K562 (cell line): ENCODE results near the gene VPS33B. TPM values are rescaled to one million over a fixed set of nuclear protein-coding genes. Genes with fewer than 3 reads are reported as not detected.

ENCODE experiments used
- ATAC-seq: fragments of 200-7000 bp; cut with Tn5 transposase; 3 replicates; pipeline ENCODE4 v1.9.1; 2020; ENCODE audit warnings: moderate library complexity
- BruUV-seq: library from RNA; stranded (reverse); fragments of 400-500 nt; replicated peaks from 2 replicates; lab custom pipeline; 2021; lab: Mats Ljungman, UMichigan
- CTCF ChIA-PET: fragments of 300-600 bp; formaldehyde crosslinking; extraction: SDS; loops from one replicate; lab custom pipeline; 2021; ENCODE audit warnings: low intra/inter-chr PET ratio; lab: Yijun Ruan, JAX
- POLR2A ChIA-PET: fragments of 300-600, 350-650 bp; sonication (Branson Sonifier 250); formaldehyde crosslinking; extraction: SDS; loops from one replicate; lab custom pipeline; 2021; ENCODE audit warnings: antibody characterized with exemption, inconsistent platforms; lab: Yijun Ruan, JAX
- DNase-seq, 4 experiments: peaks; one replicate each; pipeline versions ENCODE4 v3.0.0 to v3.0.0-alpha.2; 2011 to 2018; ENCODE audit warnings: low spot score in 3 of 4, mixed read lengths in 3 of 4; ENCODE audit errors: extremely low read depth in 1 of 4
- FAIRE-seq: peaks from 2 replicates; lab custom pipeline; 2011; peaks lifted over from hg19 to GRCh38; lab: Jason Lieb, UNC
- H2AFZ ChIP-seq: 2 replicates; pipeline ENCODE4 v1.6.0; 2011; ENCODE audit warnings: low read depth, low read length, control low read depth, inconsistent platforms
- H3K27ac ChIP-seq: fragments of 200-600 bp; 3 replicates; pipeline ENCODE4 v1.8.0; 2011; ENCODE audit warnings: low read depth, mild to moderate bottlenecking, control low read depth, inconsistent platforms, low read length, moderate library complexity, mixed read lengths; ENCODE audit errors: extremely low read depth
- H3K27me3 ChIP-seq, 2 experiments: fragments of 300-600 bp in 1 of 2; 2 replicates in 1 of 2; 3 replicates in 1 of 2; pipeline versions ENCODE4 v1.6.0 to v1.8.0; 2011; ENCODE audit warnings: inconsistent platforms in 2 of 2, low read length in 2 of 2, mild to moderate bottlenecking in 1 of 2, mixed read lengths in 1 of 2, moderate library complexity in 1 of 2; ENCODE audit not compliant: control insufficient read depth in 2 of 2, insufficient read depth in 2 of 2
- H3K36me3 ChIP-seq: fragments of 300-600 bp; 3 replicates; pipeline ENCODE4 v1.8.0; 2011; ENCODE audit warnings: mild to moderate bottlenecking, low read length, inconsistent platforms; ENCODE audit not compliant: control insufficient read depth, insufficient read depth
- H3K4me1 ChIP-seq, 2 experiments: fragments of 200-600 bp in 1 of 2; replicated peaks in 1 of 2; 2 replicates in 1 of 2; 3 replicates in 1 of 2; pipeline versions ENCODE4 v1.5.1 to v1.8.0; 2011; ENCODE audit warnings: inconsistent platforms in 2 of 2, low read length in 2 of 2, mild to moderate bottlenecking in 1 of 2, mixed read lengths in 1 of 2, moderate library complexity in 1 of 2; ENCODE audit not compliant: control insufficient read depth in 2 of 2, insufficient read depth in 2 of 2
- H3K4me2 ChIP-seq: 2 replicates; pipeline ENCODE4 v1.6.1; 2011; ENCODE audit warnings: low read length, control low read depth, inconsistent platforms, mixed read lengths; ENCODE audit not compliant: insufficient read depth
- H3K4me3 ChIP-seq: fragments of 200-600 bp; sonication (generic), shearing (Covaris generic); 2 replicates; pipeline ENCODE4 v1.5.1; 2016; ENCODE audit warnings: control low read depth, inconsistent platforms
- H3K79me2 ChIP-seq: fragments of 200-600 bp; 3 replicates; pipeline ENCODE4 v1.8.0; 2011; ENCODE audit warnings: low read length, inconsistent platforms; ENCODE audit not compliant: control insufficient read depth, insufficient read depth
- H3K9ac ChIP-seq, 2 experiments: 2 replicates each; pipeline versions ENCODE4 v1.6.0 to v1.6.1; 2011; ENCODE audit warnings: low read depth in 2 of 2, low read length in 2 of 2, control low read depth in 1 of 2, inconsistent platforms in 1 of 2, mild to moderate bottlenecking in 1 of 2, mixed read lengths in 1 of 2; ENCODE audit not compliant: insufficient read depth in 1 of 2
- H3K9me1 ChIP-seq: one replicate; pipeline ENCODE4 v1.6.0; 2011; ENCODE audit warnings: inconsistent platforms, mild to moderate bottlenecking, low read length, moderate library complexity; ENCODE audit not compliant: control insufficient read depth, insufficient read depth
- H3K9me3 ChIP-seq: replicated peaks from 2 replicates; pipeline ENCODE4 v1.5.1; 2011; ENCODE audit warnings: low read depth, low read length, inconsistent platforms; ENCODE audit not compliant: control insufficient read depth, insufficient read depth
- H4K20me1 ChIP-seq: replicated peaks from 2 replicates; pipeline ENCODE4 v1.6.1; 2011; ENCODE audit warnings: low read length, inconsistent platforms, mixed read lengths; ENCODE audit not compliant: control insufficient read depth, insufficient read depth
- ASH1L ChIP-seq: fragments of 450-650 bp; IDR thresholded peaks from 2 replicates; pipeline ENCODE4 v1.6.1; 2018; ENCODE audit warnings: borderline replicate concordance, mild to moderate bottlenecking, low read depth; ENCODE audit not compliant: partially characterized antibody
- BCL6 ChIP-seq: fragments of 250-450 bp; sonication (Bioruptor Pico); IDR thresholded peaks from 2 replicates; pipeline ENCODE4 v1.4.0; 2020
- DPF2 ChIP-seq: fragments of 450-650 bp; IDR thresholded peaks from 2 replicates; pipeline ENCODE4 v1.6.1; 2016
- FOXO4 ChIP-seq: fragments of 450-650 bp; formaldehyde crosslinking; IDR thresholded peaks from 2 replicates; pipeline ENCODE4 v1.4.0; 2020; ENCODE audit warnings: mild to moderate bottlenecking, moderate library complexity
- HLTF ChIP-seq: fragments of 450-650 bp; IDR thresholded peaks from 2 replicates; pipeline ENCODE4 v1.6.1; 2016
- NFIC ChIP-seq: fragments of 450-650 bp; IDR thresholded peaks from 2 replicates; pipeline ENCODE4 v1.6.1; 2017; ENCODE audit warnings: mild to moderate bottlenecking, inconsistent platforms
- PHB2 ChIP-seq: fragments of 450-650 bp; IDR thresholded peaks from 2 replicates; pipeline ENCODE4 v1.6.1; 2017; ENCODE audit warnings: low read depth
- POLR2B ChIP-seq: fragments of 450-650 bp; IDR thresholded peaks from 2 replicates; pipeline ENCODE4 v1.6.1; 2018; ENCODE audit warnings: low read depth; ENCODE audit not compliant: partially characterized antibody
- TGIF2 ChIP-seq: sonication (generic); formaldehyde crosslinking; IDR thresholded peaks from 2 replicates; pipeline ENCODE4 v1.8.1; 2022; ENCODE audit warnings: mild to moderate bottlenecking, missing genetic modification reagents, moderate library complexity
- ZBTB12 ChIP-seq: fragments of 250-450 bp; sonication (Bioruptor Pico); IDR thresholded peaks from 2 replicates; pipeline ENCODE4 v1.4.0; 2020
- ZEB2 ChIP-seq: fragments of 450-650 bp; IDR thresholded peaks from 2 replicates; pipeline ENCODE4 v1.6.1; 2016
- ZNF12 ChIP-seq: sonication (generic); formaldehyde crosslinking; IDR thresholded peaks from 2 replicates; pipeline ENCODE4 v1.4.0; 2020; ENCODE audit warnings: mild to moderate bottlenecking, missing genetic modification reagents
- ZNF589 ChIP-seq: fragments of 200-800 bp; sonication (Bioruptor generic); IDR thresholded peaks from 2 replicates; pipeline ENCODE4 v1.6.1; 2016; ENCODE audit warnings: low read depth, missing genetic modification characterization, missing compliant biosample characterization
- WGBS: fragments of 100-300 bp; shearing (Covaris generic); methylation state at CpG from one replicate; pipeline ENCODE4 v1.1.6; 2016; ENCODE audit warnings: low coverage, mixed read lengths; ENCODE audit not compliant: insufficient coverage; ENCODE audit errors: missing lambda C conversion rate; 5-methylcytosine and 5-hydroxymethylcytosine counted together
- in situ Hi-C: fragments of 300-500 bp; cut with MboI; formaldehyde crosslinking; loops from 4 replicates; pipeline ENCODE4 v1.15.0; 2018; ENCODE audit warnings: inconsistent platforms, mixed read lengths
- intact Hi-C: fragments of 100-400 bp; cut with micrococcal nuclease; formaldehyde crosslinking; loops from 2 replicates; pipeline ENCODE4 v1.14.2; 2022
- polyA plus RNA-seq, 8 experiments: library from polyadenylated mRNA; depleted of rRNA in 4 of 8; stranded (reverse) in 5 of 8; unstranded in 3 of 8; fragments of >200 nt; fragmentation: Nextera tagmentation in 2 of 8; fragmentation: Illumina TruSeq in 1 of 8; extraction: Ambion mirVana in 2 of 8; extraction: Trizol in 1 of 8; gene quantifications; 2 replicates each; pipeline versions ENCODE4 v1.2.1 to v1.2.3, GENCODE V29; 2011 to 2014; ENCODE audit warnings: inconsistent platforms in 1 of 8, missing spikeins in 1 of 8
- total RNA-seq, 7 experiments: library from RNA; depleted of rRNA in 6 of 7; stranded (reverse); fragments of >200 nt in 6 of 7; fragmentation: Illumina TruSeq in 2 of 7; extraction: Trizol in 2 of 7; gene quantifications; 2 replicates each; pipeline versions ENCODE4 v1.2.1 to v1.2.3, GENCODE V29; 2011 to 2021; ENCODE audit warnings: low replicate concordance in 1 of 7
- TF ChIP-seq, protein P1 (sequence below): IDR thresholded peaks from 3 replicates; pipeline ENCODE4 v1.6.1; 2011; ENCODE audit warnings: borderline replicate concordance, mild to moderate bottlenecking; ENCODE audit not compliant: insufficient read length, insufficient read depth
- TF ChIP-seq, protein P2 (sequence below): fragments of 250-450 bp; sonication (Bioruptor Pico); IDR thresholded peaks from 2 replicates; pipeline ENCODE4 v1.8.0; 2022; ENCODE audit warnings: inconsistent platforms

VPS33B gene
- total and polyA plus RNA-seq, 9 of the 15 experiments (the other 6 are each of a cell fraction or from before 2014, with no cell fraction given): 9.4 to 25.5 (median 14.8) TPM

- ChIA-PET POLR2A (interaction anchor here (0.6 to 2.4 kb wide), 18 partner anchors 10 to 304 kb away, joined by 3 to 15 read pairs (median 4); partner anchors contain the start of gene VPS33B), CTCF (no interaction called here)
- peak; percentile 98 to 99 (median 98) for DNase-seq
- H3K9ac ChIP-seq: peak within 1 kb of the TSS; percentile 98 to 100
- peak within 1 kb of the TSS; percentile 91 for H3K4me2 ChIP-seq
- no peaks in the 10 kb centered on the region for H3K27me3 ChIP-seq
- WGBS: under 1% methylated on average over 55 of the region's 75 CpGs
- H3K36me3 ChIP-seq: peaks cover 32% of the 10 kb centered on the region; the same call in 2 of the 3 replicates
- intact Hi-C loops (loop anchor here (5.0 kb wide), 2 partner anchors 37 to 53 kb away; no protein-coding TSS in a partner anchor), in situ Hi-C loops (no loop called here)
- H3K4me3 ChIP-seq: peak within 1 kb of the TSS; percentile 91
- peaks cover 3% of the 10 kb centered on the region; the same call in 1 of the 2 replicates for H4K20me1 ChIP-seq
- peak; percentile 93 for FAIRE-seq
- H3K9me3 ChIP-seq: no peaks in the 10 kb centered on the region
- TSS peak; percentile 84 for BruUV-seq
- ATAC-seq: peak; percentile 94
- peak within 1 kb of the TSS; percentile 99 for H3K27ac ChIP-seq
- H2AFZ ChIP-seq: peak within 1 kb of the TSS; percentile 90
- no peaks in the 10 kb centered on the region for H3K9me1 ChIP-seq
- H3K79me2 ChIP-seq: peaks cover 65% of the 10 kb centered on the region
- peaks cover 12 to 24% of the 10 kb centered on the region in 2 experiments; a peak in 3 of 5 replicates for H3K4me1 ChIP-seq
- 0 out of 2 replicates have a peak, but pooled peaks have one; percentile 40 for TF ChIP-seq DPF2
- no peak for TF ChIP-seq POLR2B
- TF ChIP-seq HLTF: no peak; the same call in 1 of the 2 replicates
- TF ChIP-seq ZNF589 (CRISPR knock-in tag): peak; percentile 77; the same call in 1 of the 2 replicates
- TF ChIP-seq BCL6 (CRISPR knock-in tag): no peak
- TF ChIP-seq ASH1L: no peak
- TF ChIP-seq FOXO4 (CRISPR knock-in tag): 0 out of 2 replicates have a peak, but pooled peaks have one; percentile 41
- peak; percentile 95 for TF ChIP-seq ZBTB12 (CRISPR knock-in tag)
- 0 out of 2 replicates have a peak, but pooled peaks have one; percentile 35 for TF ChIP-seq ZEB2
- TF ChIP-seq, protein P1, sequence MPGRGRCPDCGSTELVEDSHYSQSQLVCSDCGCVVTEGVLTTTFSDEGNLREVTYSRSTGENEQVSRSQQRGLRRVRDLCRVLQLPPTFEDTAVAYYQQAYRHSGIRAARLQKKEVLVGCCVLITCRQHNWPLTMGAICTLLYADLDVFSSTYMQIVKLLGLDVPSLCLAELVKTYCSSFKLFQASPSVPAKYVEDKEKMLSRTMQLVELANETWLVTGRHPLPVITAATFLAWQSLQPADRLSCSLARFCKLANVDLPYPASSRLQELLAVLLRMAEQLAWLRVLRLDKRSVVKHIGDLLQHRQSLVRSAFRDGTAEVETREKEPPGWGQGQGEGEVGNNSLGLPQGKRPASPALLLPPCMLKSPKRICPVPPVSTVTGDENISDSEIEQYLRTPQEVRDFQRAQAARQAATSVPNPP: no peak
- TF ChIP-seq NFIC: no peak; the same call in 1 of the 2 replicates
- no peak for TF ChIP-seq ZNF12 (CRISPR knock-in tag)
- TF ChIP-seq, protein P2, sequence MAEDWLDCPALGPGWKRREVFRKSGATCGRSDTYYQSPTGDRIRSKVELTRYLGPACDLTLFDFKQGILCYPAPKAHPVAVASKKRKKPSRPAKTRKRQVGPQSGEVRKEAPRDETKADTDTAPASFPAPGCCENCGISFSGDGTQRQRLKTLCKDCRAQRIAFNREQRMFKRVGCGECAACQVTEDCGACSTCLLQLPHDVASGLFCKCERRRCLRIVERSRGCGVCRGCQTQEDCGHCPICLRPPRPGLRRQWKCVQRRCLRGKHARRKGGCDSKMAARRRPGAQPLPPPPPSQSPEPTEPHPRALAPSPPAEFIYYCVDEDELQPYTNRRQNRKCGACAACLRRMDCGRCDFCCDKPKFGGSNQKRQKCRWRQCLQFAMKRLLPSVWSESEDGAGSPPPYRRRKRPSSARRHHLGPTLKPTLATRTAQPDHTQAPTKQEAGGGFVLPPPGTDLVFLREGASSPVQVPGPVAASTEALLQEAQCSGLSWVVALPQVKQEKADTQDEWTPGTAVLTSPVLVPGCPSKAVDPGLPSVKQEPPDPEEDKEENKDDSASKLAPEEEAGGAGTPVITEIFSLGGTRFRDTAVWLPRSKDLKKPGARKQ (CRISPR knock-in tag): no peak
- peak; percentile 57; the same call in 1 of the 2 replicates for TF ChIP-seq TGIF2
- TF ChIP-seq PHB2: no peak
These were observed 27.7 kb downstream of the VPS33B start, which contains the start of gene PRC1 for GRCh38 chr15:90994417-90995311. Gene PRC1, minus strand, starts transcription at chr15:90994535. Its CDS starts 118 bp downstream, at chr15:90994417.
